BLaER1 treated with 17β-estradiol and CSF1 and Interleukin-3, amounts not matched to agents 10 nM and 100 nM (cell line): ENCODE measurements around the gene MMP28.
A peak's percentile ranks its signal among the peaks of the same experiment; 100 is the strongest.

Experiments
- H3K27ac ChIP-seq, 11 experiments: shearing (Covaris generic); formaldehyde crosslinking; 2 replicates each; pipeline ENCODE4 v1.8.1; 2022
- H3K27me3 ChIP-seq, 11 experiments: shearing (Covaris generic); formaldehyde crosslinking; 2 replicates each; pipeline ENCODE4 v1.8.1; 2022
- H3K36me3 ChIP-seq, 11 experiments: shearing (Covaris generic); formaldehyde crosslinking; 2 replicates each; pipeline ENCODE4 v1.8.1; 2022
- H3K4me1 ChIP-seq, 10 experiments: shearing (Covaris generic); formaldehyde crosslinking; 2 replicates each; pipeline ENCODE4 v1.8.1; 2022
- H3K4me2 ChIP-seq, 11 experiments: shearing (Covaris generic); formaldehyde crosslinking; 2 replicates each; pipeline ENCODE4 v1.8.1; 2022
- H3K4me3 ChIP-seq, 10 experiments: shearing (Covaris generic); formaldehyde crosslinking; 2 replicates each; pipeline ENCODE4 v1.8.1; 2022
- H3K9ac ChIP-seq, 11 experiments: shearing (Covaris generic); formaldehyde crosslinking; 2 replicates each; pipeline ENCODE4 v1.8.1; 2022
- H3K9me3 ChIP-seq, 11 experiments: shearing (Covaris generic); formaldehyde crosslinking; replicated peaks in 1 of 11; 2 replicates each; pipeline ENCODE4 v1.8.1; 2022
- H4K20me1 ChIP-seq, 11 experiments: shearing (Covaris generic); formaldehyde crosslinking; 2 replicates each; pipeline ENCODE4 v1.8.1; 2022
- Cebpa-rat ChIP-seq, 11 experiments: shearing (Covaris generic); IDR thresholded peaks; 2 replicates each; pipeline ENCODE4 v1.8.1; 2022

The MMP28 gene

GRCh38 chr17:35740997-35741931, 54.2 kb downstream of the MMP28 start:
- peaks cover 36 to 55% (median 42%) of the 10 kb centered on the region in 11 experiments for H3K27me3 ChIP-seq
- peaks cover 0 to 65% (median 17%) of the 10 kb centered on the region in 11 experiments; a peak in 11 of 22 replicates for H4K20me1 ChIP-seq
- no peak for TF ChIP-seq Cebpa-rat (IDR thresholded peaks at IDR 0.05)
- no peaks in the 10 kb centered on the region for H3K9me3 ChIP-seq
- H3K9ac ChIP-seq = no peak overlapping the region
- H3K4me3 ChIP-seq = no peak overlapping the region
- no peak overlapping the region for H3K4me2 ChIP-seq
- H3K4me1 ChIP-seq = peaks cover 0 to 13% (median 10%) of the 10 kb centered on the region in 10 experiments; a peak in 14 of 20 replicates
- H3K27ac ChIP-seq = no peak overlapping the region
- H3K36me3 ChIP-seq = no peaks in the 10 kb centered on the region

- peaks cover 0 to 13% (median 10%) of the 10 kb centered on the region in 10 experiments; a peak in 14 of 20 replicates for H3K4me1 ChIP-seq
- no peak overlapping the region for H3K4me2 ChIP-seq
- no peak for TF ChIP-seq Cebpa-rat (IDR thresholded peaks at IDR 0.05)
- peaks cover 36 to 55% (median 42%) of the 10 kb centered on the region in 11 experiments for H3K27me3 ChIP-seq
- no peak overlapping the region for H3K27ac ChIP-seq
- no peaks in the 10 kb centered on the region for H3K9me3 ChIP-seq
- H3K36me3 ChIP-seq = no peaks in the 10 kb centered on the region
- no peak overlapping the region for H3K4me3 ChIP-seq
- no peak overlapping the region for H3K9ac ChIP-seq
- H4K20me1 ChIP-seq = peaks cover 0 to 59% (median 17%) of the 10 kb centered on the region in 11 experiments; a peak in 11 of 22 replicates
Measured at GRCh38 chr17:35740216-35740615, 55.2 kb downstream of the MMP28 start.

- Histone ChIP-seq H3K27ac (no peak overlapping the region), H4K20me1 (peaks cover 0 to 65% (median 19%) of the 10 kb centered on the region in 11 experiments; a peak in 12 of 22 replicates), H3K4me2 (peak overlapping the region in 8 of 11 experiments; percentile 3 to 46 (median 24); a peak in 10 of 22 replicates), H3K36me3 (no peaks in the 10 kb centered on the region; a peak in 1 of 22 replicates), H3K9ac (no peak overlapping the region), H3K4me3 (no peak overlapping the region), H3K27me3 (peaks cover 36 to 51% (median 40%) of the 10 kb centered on the region in 11 experiments), H3K4me1 (peaks cover 0 to 13% (median 11%) of the 10 kb centered on the region in 10 experiments; a peak in 16 of 20 replicates), H3K9me3 (no peaks in the 10 kb centered on the region)
- TF ChIP-seq Cebpa-rat (IDR thresholded peaks at IDR 0.05) = no peak
Measured at GRCh38 chr17:35738519-35739133, 56.8 kb downstream of the MMP28 start.

- Histone ChIP-seq H3K36me3 (no peaks in the 10 kb centered on the region; a peak in 1 of 22 replicates), H3K9me3 (no peaks in the 10 kb centered on the region), H3K4me3 (no peak overlapping the region), H3K9ac (no peak overlapping the region), H4K20me1 (peaks cover 0 to 55% (median 21%) of the 10 kb centered on the region in 11 experiments; a peak in 13 of 22 replicates), H3K4me2 (no peak overlapping the region), H3K27ac (no peak overlapping the region), H3K4me1 (peaks cover 2 to 32% (median 25%) of the 10 kb centered on the region in 10 experiments), H3K27me3 (peaks cover 12 to 27% (median 19%) of the 10 kb centered on the region in 11 experiments)
- no peak for TF ChIP-seq Cebpa-rat (IDR thresholded peaks at IDR 0.05)
Measured at GRCh38 chr17:35736236-35736635, 59.2 kb downstream of the MMP28 start.

- Histone ChIP-seq H3K9me3 (no peaks in the 10 kb centered on the region), H4K20me1 (peaks cover 0 to 51% (median 21%) of the 10 kb centered on the region in 11 experiments; a peak in 13 of 22 replicates), H3K36me3 (no peaks in the 10 kb centered on the region; a peak in 1 of 22 replicates), H3K4me3 (no peak overlapping the region), H3K27ac (no peak overlapping the region), H3K4me2 (no peak overlapping the region), H3K4me1 (peaks cover 12 to 42% (median 35%) of the 10 kb centered on the region in 10 experiments), H3K9ac (no peak overlapping the region), H3K27me3 (peaks cover 2 to 18% (median 9%) of the 10 kb centered on the region in 11 experiments; a peak in 20 of 22 replicates)
- TF ChIP-seq Cebpa-rat (IDR thresholded peaks at IDR 0.05) = no peak
Measured at GRCh38 chr17:35735036-35735805, 60.2 kb downstream of the MMP28 start.

GRCh38 chr17:35734396-35734795, 61.0 kb downstream of the MMP28 start:
- H3K27me3 ChIP-seq = peaks cover 0 to 15% (median under 1%) of the 10 kb centered on the region in 11 experiments; a peak in 8 of 22 replicates
- H3K4me3 ChIP-seq = no peak overlapping the region
- H3K9me3 ChIP-seq = no peaks in the 10 kb centered on the region
- H3K9ac ChIP-seq = no peak overlapping the region
- no peak for TF ChIP-seq Cebpa-rat (IDR thresholded peaks at IDR 0.05)
- peaks cover 20 to 49% (median 39%) of the 10 kb centered on the region in 10 experiments for H3K4me1 ChIP-seq
- no peaks in the 10 kb centered on the region; a peak in 1 of 22 replicates for H3K36me3 ChIP-seq
- no peak overlapping the region for H3K4me2 ChIP-seq
- no peak overlapping the region for H3K27ac ChIP-seq
- H4K20me1 ChIP-seq = peaks cover 0 to 43% (median 18%) of the 10 kb centered on the region in 11 experiments; a peak in 13 of 22 replicates

- Histone ChIP-seq H3K36me3 (peaks cover 0 to 7% (median 3%) of the 10 kb centered on the region in 11 experiments; a peak in 5 of 22 replicates), H3K9ac (no peak overlapping the region), H3K4me2 (peak overlapping the region in 7 of 11 experiments; percentile 84 to 99 (median 98); a peak in 11 of 22 replicates), H3K27me3 (peaks cover 0 to 15% (median 0%) of the 10 kb centered on the region in 11 experiments; a peak in 3 of 22 replicates), H3K9me3 (no peaks in the 10 kb centered on the region), H3K4me1 (peaks cover 20 to 40% (median 33%) of the 10 kb centered on the region in 10 experiments), H3K27ac (no peak overlapping the region), H3K4me3 (peak overlapping the region in 1 of 10 experiments; percentile 73; a peak in 1 of 20 replicates), H4K20me1 (peaks cover 0 to 37% (median 17%) of the 10 kb centered on the region in 11 experiments; a peak in 13 of 22 replicates)
- no peak for TF ChIP-seq Cebpa-rat (IDR thresholded peaks at IDR 0.05)
Measured at GRCh38 chr17:35733366-35733765, 62.1 kb downstream of the MMP28 start.

GRCh38 chr17:35732806-35733136, 62.7 kb downstream of the MMP28 start:
- peaks cover 0 to 15% (median 0%) of the 10 kb centered on the region in 11 experiments; a peak in 2 of 22 replicates for H3K27me3 ChIP-seq
- H4K20me1 ChIP-seq = peaks cover 0 to 40% (median 17%) of the 10 kb centered on the region in 11 experiments; a peak in 13 of 22 replicates
- TF ChIP-seq Cebpa-rat (IDR thresholded peaks at IDR 0.05) = no peak
- peak overlapping the region in 7 of 10 experiments; percentile 68 to 77 (median 69); a peak in 12 of 20 replicates for H3K4me3 ChIP-seq
- H3K4me2 ChIP-seq = peak overlapping the region in 9 of 11 experiments; percentile 82 to 99 (median 97); a peak in 18 of 22 replicates
- H3K9ac ChIP-seq = peak overlapping the region in 5 of 11 experiments; percentile 60 to 84 (median 82); a peak in 8 of 22 replicates
- H3K4me1 ChIP-seq = peaks cover 18 to 38% (median 31%) of the 10 kb centered on the region in 10 experiments
- peaks cover 0 to 13% (median 7%) of the 10 kb centered on the region in 11 experiments; a peak in 10 of 22 replicates for H3K36me3 ChIP-seq
- no peaks in the 10 kb centered on the region for H3K9me3 ChIP-seq
- no peak overlapping the region; a peak in 1 of 22 replicates for H3K27ac ChIP-seq
